OCI-LY3 (cell line): Measurements from ENCODE around the gene MICALL2.

Experiments
- H2AFZ ChIP-seq: fragments of 200-600, 300-600 bp; shearing (Covaris generic); 2 replicates; pipeline ENCODE4 v1.6.0; 2014; ENCODE audit warnings: antibody characterized with exemption, low read depth, low read length
- H3K27ac ChIP-seq: fragments of 200-600, 300-600 bp; sonication (generic); 2 replicates; pipeline ENCODE4 v1.5.1; 2014; ENCODE audit warnings: mild to moderate bottlenecking, low read length, moderate library complexity, mixed read lengths
- H3K27me3 ChIP-seq: fragments of 200-600, 300-600 bp; sonication (generic); 2 replicates; pipeline ENCODE4 v1.6.1; 2014; ENCODE audit warnings: low read depth, low read length, mixed read lengths
- H3K36me3 ChIP-seq: fragments of 200-600, 300-600 bp; sonication (generic); replicated peaks from 2 replicates; pipeline ENCODE3; 2014; ENCODE audit warnings: low read depth, low read length, mixed read lengths
- H3K4me1 ChIP-seq: fragments of 300-600, 200-600 bp; sonication (generic); 2 replicates; pipeline ENCODE4 v1.6.1; 2014; ENCODE audit warnings: low read length, mixed read lengths
- H3K4me2 ChIP-seq: fragments of 200-600, 300-600 bp; sonication (generic); 2 replicates; pipeline ENCODE4 v1.6.1; 2014; ENCODE audit warnings: low read length, mixed read lengths
- H3K4me3 ChIP-seq: fragments of 300-600, 200-600 bp; sonication (generic); 2 replicates; pipeline ENCODE4 v1.5.1; 2014; ENCODE audit warnings: antibody characterized with exemption, mild to moderate bottlenecking, low read length, moderate library complexity
- H3K79me2 ChIP-seq: fragments of 300-600, 200-600 bp; shearing (Covaris generic); 2 replicates; pipeline ENCODE4 v1.6.1; 2014; ENCODE audit warnings: mild to moderate bottlenecking, low read length, mixed read lengths
- H3K9ac ChIP-seq: fragments of 300-600, 200-600 bp; shearing (Covaris generic); 2 replicates; pipeline ENCODE4 v1.6.0; 2014; ENCODE audit warnings: mild to moderate bottlenecking, low read length, moderate library complexity
- H3K9me3 ChIP-seq: fragments of 200-600, 300-600 bp; shearing (Covaris generic); 2 replicates; pipeline ENCODE4 v1.6.1; 2014; ENCODE audit warnings: low read length, mixed read lengths; ENCODE audit not compliant: insufficient read depth
- H4K20me1 ChIP-seq: fragments of 200-600, 300-600 bp; sonication (generic); 2 replicates; pipeline ENCODE4 v1.6.1; 2016; ENCODE audit warnings: low read length, mixed read lengths; ENCODE audit not compliant: insufficient read depth
- EZH2phosphoT487 ChIP-seq: fragments of 200-600 bp; shearing (Covaris generic); IDR thresholded peaks from 2 replicates; pipeline ENCODE4 v1.6.1; 2018; ENCODE audit warnings: antibody characterized with exemption, mixed run types, low read depth
- TF ChIP-seq, protein P1 (sequence below): fragments of 200-600, 300-600 bp; sonication (generic); IDR thresholded peaks from 2 replicates; pipeline ENCODE4 v1.5.1; 2014; ENCODE audit warnings: antibody characterized with exemption, low read length, low read depth

Gene MICALL2

GRCh38 chr7:1449951-1450350 is 9.3 kb downstream of the MICALL2 start:
- no peak overlapping the region for H3K4me3 ChIP-seq
- H3K79me2 ChIP-seq: no peaks in the 10 kb centered on the region
- H3K36me3 ChIP-seq: no peaks in the 10 kb centered on the region
- no peak overlapping the region for H2AFZ ChIP-seq
- no peaks in the 10 kb centered on the region for H3K4me1 ChIP-seq
- H3K4me2 ChIP-seq: no peak overlapping the region
- H4K20me1 ChIP-seq: no peaks in the 10 kb centered on the region
- TF ChIP-seq, protein P1, sequence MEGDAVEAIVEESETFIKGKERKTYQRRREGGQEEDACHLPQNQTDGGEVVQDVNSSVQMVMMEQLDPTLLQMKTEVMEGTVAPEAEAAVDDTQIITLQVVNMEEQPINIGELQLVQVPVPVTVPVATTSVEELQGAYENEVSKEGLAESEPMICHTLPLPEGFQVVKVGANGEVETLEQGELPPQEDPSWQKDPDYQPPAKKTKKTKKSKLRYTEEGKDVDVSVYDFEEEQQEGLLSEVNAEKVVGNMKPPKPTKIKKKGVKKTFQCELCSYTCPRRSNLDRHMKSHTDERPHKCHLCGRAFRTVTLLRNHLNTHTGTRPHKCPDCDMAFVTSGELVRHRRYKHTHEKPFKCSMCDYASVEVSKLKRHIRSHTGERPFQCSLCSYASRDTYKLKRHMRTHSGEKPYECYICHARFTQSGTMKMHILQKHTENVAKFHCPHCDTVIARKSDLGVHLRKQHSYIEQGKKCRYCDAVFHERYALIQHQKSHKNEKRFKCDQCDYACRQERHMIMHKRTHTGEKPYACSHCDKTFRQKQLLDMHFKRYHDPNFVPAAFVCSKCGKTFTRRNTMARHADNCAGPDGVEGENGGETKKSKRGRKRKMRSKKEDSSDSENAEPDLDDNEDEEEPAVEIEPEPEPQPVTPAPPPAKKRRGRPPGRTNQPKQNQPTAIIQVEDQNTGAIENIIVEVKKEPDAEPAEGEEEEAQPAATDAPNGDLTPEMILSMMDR: no peak
- no peak for TF ChIP-seq EZH2phosphoT487
- H3K27ac ChIP-seq: no peak overlapping the region
- H3K9ac ChIP-seq: no peak overlapping the region
- no peaks in the 10 kb centered on the region for H3K9me3 ChIP-seq
- no peaks in the 10 kb centered on the region for H3K27me3 ChIP-seq

- Histone ChIP-seq H3K4me3 (no peak overlapping the region), H3K4me2 (no peak overlapping the region), H3K27ac (no peak overlapping the region), H3K27me3 (no peaks in the 10 kb centered on the region), H2AFZ (no peak overlapping the region), H3K79me2 (no peaks in the 10 kb centered on the region), H3K9me3 (no peaks in the 10 kb centered on the region), H4K20me1 (no peaks in the 10 kb centered on the region), H3K36me3 (no peaks in the 10 kb centered on the region), H3K9ac (no peak overlapping the region), H3K4me1 (no peaks in the 10 kb centered on the region)
- TF ChIP-seq, protein P1: no peak
- TF ChIP-seq EZH2phosphoT487: no peak
Observed at GRCh38 chr7:1449501-1449900, 9.8 kb downstream of the MICALL2 start.

- no peak overlapping the region for H3K4me3 ChIP-seq
- H2AFZ ChIP-seq: no peak overlapping the region
- no peaks in the 10 kb centered on the region for H3K79me2 ChIP-seq
- H3K4me2 ChIP-seq: no peak overlapping the region
- H4K20me1 ChIP-seq: no peaks in the 10 kb centered on the region
- H3K9me3 ChIP-seq: no peaks in the 10 kb centered on the region
- H3K27me3 ChIP-seq: no peaks in the 10 kb centered on the region
- TF ChIP-seq, protein P1: no peak
- no peak for TF ChIP-seq EZH2phosphoT487
- H3K4me1 ChIP-seq: no peaks in the 10 kb centered on the region
- H3K9ac ChIP-seq: no peak overlapping the region
- no peaks in the 10 kb centered on the region for H3K36me3 ChIP-seq
- no peak overlapping the region for H3K27ac ChIP-seq
Observed at GRCh38 chr7:1448958-1449357, 10.3 kb downstream of the MICALL2 start.

GRCh38 chr7:1447551-1448244 is 11.6 kb downstream of the MICALL2 start:
- no peaks in the 10 kb centered on the region for H3K27me3 ChIP-seq
- no peak for TF ChIP-seq EZH2phosphoT487
- TF ChIP-seq, protein P1: no peak
- no peaks in the 10 kb centered on the region for H4K20me1 ChIP-seq
- H3K4me1 ChIP-seq: no peaks in the 10 kb centered on the region
- no peak overlapping the region for H3K27ac ChIP-seq
- no peaks in the 10 kb centered on the region for H3K9me3 ChIP-seq
- H3K36me3 ChIP-seq: no peaks in the 10 kb centered on the region
- H3K4me2 ChIP-seq: no peak overlapping the region
- H3K4me3 ChIP-seq: no peak overlapping the region
- no peak overlapping the region for H3K9ac ChIP-seq
- H2AFZ ChIP-seq: no peak overlapping the region
- no peaks in the 10 kb centered on the region for H3K79me2 ChIP-seq
